Stomach (tissue), 9 donors: ENCODE results near the gene TMEM151B. TPM values are rescaled to one million over a fixed set of nuclear protein-coding genes. Genes with fewer than 3 reads are reported as not detected.

ENCODE experiments used
- DNase-seq, 2 donors: peaks; one replicate each; pipeline versions ENCODE4 v3.0.0 to v3.0.0-alpha.2; 2013 to 2019
- H3K27ac ChIP-seq, 5 donors: fragments of 200-600 bp in 4 of 5; sonication (generic) in 4 of 5; one replicate each; pipeline ENCODE4 v1.5.1; 2013 to 2019; ENCODE audit warnings: mild to moderate bottlenecking in 1 of 5, moderate library complexity in 1 of 5
- H3K27me3 ChIP-seq, 3 donors: fragments of 200-600 bp; sonication (generic); one replicate each; pipeline ENCODE4 v1.5.1; 2017 to 2019; ENCODE audit warnings: mixed run types in 1 of 3
- H3K36me3 ChIP-seq, 4 donors: fragments of 200-600 bp; sonication (generic); 1 replicate in 3 of 4; 2 replicates in 1 of 4; pipeline ENCODE4 v1.5.1; 2016 to 2019
- H3K4me1 ChIP-seq, 4 donors: fragments of 200-600 bp; sonication (generic); one replicate each; pipeline ENCODE4 v1.5.1; 2016 to 2019
- H3K4me3 ChIP-seq, 4 donors: fragments of 200-600 bp; sonication (generic) in 3 of 4; one replicate each; pipeline ENCODE4 v1.5.1; 2016 to 2019; ENCODE audit warnings: mild to moderate bottlenecking in 1 of 4
- H3K9me3 ChIP-seq, 4 donors: fragments of 200-600 bp; sonication (generic); one replicate each; pipeline ENCODE4 v1.5.1; 2016 to 2019
- CTCF ChIP-seq, 7 experiments: fragments of 450-650 bp in 4 of 7; fragments of 200-600 bp in 3 of 7; sonication (generic) in 3 of 7; IDR thresholded peaks; one replicate each; pipeline ENCODE4 v1.5.1; 2016 to 2019; ENCODE audit warnings: antibody characterized with exemption in 7 of 7, control low read depth in 2 of 7, mild to moderate bottlenecking in 1 of 7
- EP300 ChIP-seq: sonication (generic); formaldehyde crosslinking; IDR thresholded peaks from one replicate; pipeline ENCODE4 v1.6.1; 2017; ENCODE audit warnings: antibody characterized with exemption
- POLR2A ChIP-seq, 4 donors: fragments of 450-650 bp; IDR thresholded peaks; one replicate each; pipeline ENCODE4 v1.6.1; 2016; ENCODE audit warnings: antibody characterized with exemption in 4 of 4, control low read depth in 2 of 4, mild to moderate bottlenecking in 1 of 4, moderate library complexity in 1 of 4
- POLR2AphosphoS5 ChIP-seq, 3 donors: sonication (generic); formaldehyde crosslinking; IDR thresholded peaks; one replicate each; pipeline ENCODE4 v1.6.1; 2016; ENCODE audit warnings: antibody characterized with exemption in 3 of 3
- WGBS, 5 donors: extraction: QIAGEN DNeasy Blood & Tissue Kit in 3 of 5; methylation state at CpG; one replicate each; pipeline versions ENCODE4 v1.1.5 to v1.1.7; 2013 to 2018; 5-methylcytosine and 5-hydroxymethylcytosine counted together
- intact Hi-C: fragments of 100-400 bp; cut with DNase I; formaldehyde crosslinking; loops from one replicate; pipeline ENCODE4 v1.15.1; 2023; ENCODE audit warnings: low total_unique reads
- polyA plus RNA-seq, 3 donors: library from polyadenylated mRNA; stranded (reverse); fragments of 200-250 nt; gene quantifications; one replicate each; pipeline ENCODE4 v1.2.3, GENCODE V29; 2013
- total RNA-seq, 5 donors: library from RNA; depleted of rRNA; stranded (reverse); fragments of >200 nt; gene quantifications; one replicate each; pipeline versions ENCODE4 v1.1.0 to v1.2.3, GENCODE V29; 2014 to 2016
- donor health status: healthy with polysubstance abuse.
- donor health status: Bipolar disorder and iron deficiency.
- donor health status: healthy.

The TMEM151B gene
- total and polyA plus RNA-seq, 8 donors = 0.12 to 0.29 (median 0.23) TPM; not detected in 4

GRCh38 chr6:44222486-44223318 lies 47.5 kb upstream of the TMEM151B start:
- WGBS, 5 donors = 21 to 31% (median 27%) methylated on average over 25 to 26 of the region's 26 CpGs
- DNase-seq = no peak
- Histone ChIP-seq H3K36me3 (peaks cover 0 to 3% (median 0%) of the 10 kb centered on the region in 4 donors), H3K27me3 (no peaks in the 10 kb centered on the region), H3K9me3 (no peaks in the 10 kb centered on the region), H3K27ac (peak overlapping the region; percentile 92 to 99 (median 95)), H3K4me1 (peaks cover 89 to 99% (median 94%) of the 10 kb centered on the region in 4 donors), H3K4me3 (peak overlapping the region; percentile 52 to 86 (median 68))
- TF ChIP-seq EP300 = no peak
- no peak for TF ChIP-seq CTCF (IDR thresholded peaks at IDR 0.05)
- TF ChIP-seq POLR2A (IDR thresholded peaks at IDR 0.05) = no peak
- no peak for TF ChIP-seq POLR2AphosphoS5 (IDR thresholded peaks at IDR 0.05)
- intact Hi-C loops = no loop called here

GRCh38 chr6:44223319-44224028 lies 46.8 kb upstream of the TMEM151B start, which contains the start of gene SLC29A1:
SLC29A1 (plus strand) TSS chr6:44223595; CDS start chr6:44227314, 3,719 bp downstream.
- peaks cover 0 to 4% (median 2%) of the 10 kb centered on the region in 4 donors for H3K36me3 ChIP-seq
- TF ChIP-seq EP300 = no peak
- peak; percentile 37 to 82 (median 63) for TF ChIP-seq POLR2AphosphoS5 (IDR thresholded peaks at IDR 0.05)
- no peaks in the 10 kb centered on the region for H3K9me3 ChIP-seq
- DNase-seq = peak; percentile 76 to 91
- WGBS, 5 donors = 0 to 3% (median 1%) methylated on average over 22 to 72 of the region's 73 CpGs
- peak within 1 kb of the TSS; percentile 52 to 86 (median 68) for H3K4me3 ChIP-seq
- H3K27ac ChIP-seq = peak within 1 kb of the TSS; percentile 92 to 99 (median 95)
- H3K4me1 ChIP-seq = peaks cover 81 to 99% (median 92%) of the 10 kb centered on the region in 4 donors
- intact Hi-C loops = no loop called here
- no peaks in the 10 kb centered on the region for H3K27me3 ChIP-seq

- TF ChIP-seq EP300 (no peak), CTCF (IDR thresholded peaks at IDR 0.05) (no peak), POLR2AphosphoS5 (IDR thresholded peaks at IDR 0.05) (no peak), POLR2A (IDR thresholded peaks at IDR 0.05) (no peak)
- Histone ChIP-seq H3K27me3 (no peaks in the 10 kb centered on the region), H3K36me3 (peaks cover 0 to 13% (median 10%) of the 10 kb centered on the region in 4 donors), H3K4me1 (peaks cover 73 to 99% (median 88%) of the 10 kb centered on the region in 4 donors), H3K9me3 (no peaks in the 10 kb centered on the region), H3K27ac (peak overlapping the region in 4 of 5 donors; percentile 92 to 97 (median 95)), H3K4me3 (peak overlapping the region; percentile 52 to 86 (median 68))
- peak in 1 of 2 donors; percentile 66 for DNase-seq
- 4 to 9% (median 8%) methylated on average over 11 to 18 of the region's 18 CpGs for WGBS, 5 donors
- intact Hi-C loops = no loop called here
These were observed 46.0 kb upstream of the TMEM151B start for GRCh38 chr6:44224029-44224964.

DNA sequence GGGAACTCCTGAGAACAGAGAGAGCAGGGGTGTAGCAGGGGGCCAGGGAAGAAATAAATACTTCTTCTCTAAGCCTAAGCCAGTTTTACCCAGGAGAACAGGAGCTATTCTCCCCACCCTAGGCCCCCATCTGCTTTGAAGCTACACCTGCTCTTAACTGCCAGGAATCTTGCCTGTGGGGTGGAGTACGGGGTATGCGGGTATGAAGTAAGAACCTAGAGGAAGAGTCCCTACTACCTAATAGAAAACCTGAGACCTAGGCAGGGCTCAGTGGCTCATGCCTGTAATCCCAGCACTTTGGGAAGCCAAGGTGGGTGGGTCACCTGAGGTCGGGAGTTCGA lies 45.3 kb upstream of the TMEM151B start:
- Histone ChIP-seq H3K27ac (peak overlapping the region in 3 of 5 donors; percentile 20 to 95 (median 95)), H3K4me1 (peaks cover 69 to 99% (median 88%) of the 10 kb centered on the region in 4 donors), H3K27me3 (no peaks in the 10 kb centered on the region), H3K4me3 (peak overlapping the region; percentile 52 to 86 (median 68)), H3K36me3 (peaks cover 4 to 19% (median 16%) of the 10 kb centered on the region in 4 donors), H3K9me3 (no peaks in the 10 kb centered on the region)
- intact Hi-C loops = no loop called here
- whole genome bisulfite sequencing, 5 donors = 76 to 88% (median 83%) methylated on average over 4 of the region's 4 CpGs
- no peak for TF ChIP-seq POLR2A (IDR thresholded peaks at IDR 0.05)
- no peak for TF ChIP-seq CTCF (IDR thresholded peaks at IDR 0.05)
- TF ChIP-seq POLR2AphosphoS5 (IDR thresholded peaks at IDR 0.05) = no peak
- no peak for DNase-seq
